Activated CD8-positive, alpha-beta T cell treated with anti-CD3 and anti-CD28 coated beads, Interleukin-2, amount 10 ng/mL, durations not matched to agents 7 days and 5 days (primary cell): ENCODE results near the gene SUN5. TPM values are rescaled to one million over a fixed set of nuclear protein-coding genes. Genes with fewer than 3 reads are reported as not detected.

Experiments
- ATAC-seq: fragments of 150-1000 bp; cut with Tn5 transposase; one replicate; pipeline ENCODE4 v1.10.0; 2021; ENCODE audit warnings: moderate library complexity
- CTCF ChIA-PET: fragments of 350-600 bp; sonication (Branson Sonifier 250); formaldehyde crosslinking; loops from one replicate; lab custom pipeline; 2021; ENCODE audit warnings: antibody characterized with exemption; lab: Charles Lee
- POLR2A ChIA-PET: fragments of 350-600 bp; sonication (Branson Sonifier 250); formaldehyde crosslinking; loops from one replicate; lab custom pipeline; 2021; ENCODE audit warnings: antibody characterized with exemption; lab: Charles Lee
- DNase-seq: peaks from one replicate; pipeline ENCODE4 v3.0.0-alpha.2; 2020
- H3K27ac Mint-ChIP-seq: one replicate; pipeline ENCODE4 v1.8.0; 2021; ENCODE audit warnings: mild to moderate bottlenecking, mixed read lengths
- H3K27me3 Mint-ChIP-seq: one replicate; pipeline ENCODE4 v1.8.0; 2021; ENCODE audit warnings: low read depth, mixed read lengths
- H3K36me3 Mint-ChIP-seq: one replicate; pipeline ENCODE4 v1.8.0; 2021; ENCODE audit warnings: low read depth, mixed read lengths
- H3K4me1 Mint-ChIP-seq: one replicate; pipeline ENCODE4 v1.8.0; 2021; ENCODE audit warnings: low read depth, mixed read lengths
- H3K4me3 Mint-ChIP-seq: one replicate; pipeline ENCODE4 v1.8.0; 2021; ENCODE audit warnings: mild to moderate bottlenecking, mixed read lengths
- H3K9me3 Mint-ChIP-seq: one replicate; pipeline ENCODE4 v1.8.0; 2022; ENCODE audit warnings: mixed read lengths; ENCODE audit not compliant: insufficient read depth
- total RNA-seq, 2 experiments: library from RNA; stranded (reverse); gene quantifications; one replicate each; pipeline ENCODE4 v1.2.3, GENCODE V29; 2021

The SUN5 gene
- total RNA-seq, 2 experiments from 2014 or later = not detected

GRCh38 chr20:32970973-32971300, 33.3 kb downstream of the SUN5 start:
- Mint-ChIP-seq H3K27ac (no peak overlapping the region), H3K27me3 (no peaks in the 10 kb centered on the region), H3K4me3 (peak overlapping the region; percentile 14), H3K36me3 (peaks cover 14% of the 10 kb centered on the region), H3K4me1 (peaks cover 51% of the 10 kb centered on the region), H3K9me3 (peaks cover 6% of the 10 kb centered on the region)
- ATAC-seq = no peak
- POLR2A ChIA-PET = interaction anchor here (0.8 to 2.3 kb wide), 2 partner anchors 25 to 629 kb away, joined by 3 to 14 read pairs; no protein-coding TSS in a partner anchor
- CTCF ChIA-PET = interaction anchor here (0.8 to 7.1 kb wide), 8 partner anchors 10 to 297 kb away, joined by 3 to 71 read pairs (median 4); partner anchors contain the start of genes C20orf203 and SUN5
- peak; percentile 20 for DNase-seq

- no peak overlapping the region for H3K4me3 Mint-ChIP-seq
- no peaks in the 10 kb centered on the region for H3K27me3 Mint-ChIP-seq
- ChIA-PET POLR2A (interaction anchor here (0.8 to 2.3 kb wide), 2 partner anchors 24 to 629 kb away, joined by 3 to 14 read pairs; no protein-coding TSS in a partner anchor), CTCF (interaction anchor here (0.8 to 7.1 kb wide), 6 partner anchors 10 to 296 kb away, joined by 3 to 71 read pairs (median 4); partner anchors contain the start of gene C20orf203)
- no peak for ATAC-seq
- peaks cover 57% of the 10 kb centered on the region for H3K4me1 Mint-ChIP-seq
- H3K9me3 Mint-ChIP-seq = peaks cover under 1% of the 10 kb centered on the region
- H3K36me3 Mint-ChIP-seq = peaks cover 12% of the 10 kb centered on the region
- H3K27ac Mint-ChIP-seq = no peak overlapping the region
- DNase-seq = peak; percentile 19
These were observed 33.9 kb downstream of the SUN5 start for GRCh38 chr20:32970115-32970972.

GRCh38 chr20:32969356-32970114, 34.7 kb downstream of the SUN5 start:
- peaks cover 62% of the 10 kb centered on the region for H3K4me1 Mint-ChIP-seq

GRCh38 chr20:32968478-32969241, 35.6 kb downstream of the SUN5 start:
- H3K4me1 Mint-ChIP-seq = peaks cover 69% of the 10 kb centered on the region
- no peak overlapping the region for H3K27ac Mint-ChIP-seq
- no peak for ATAC-seq
- H3K27me3 Mint-ChIP-seq = no peaks in the 10 kb centered on the region
- H3K4me3 Mint-ChIP-seq = peak overlapping the region; percentile 69
- H3K36me3 Mint-ChIP-seq = peaks cover 9% of the 10 kb centered on the region
- ChIA-PET POLR2A (interaction anchor here (0.6 to 3.8 kb wide), 5 partner anchors 8 to 522 kb away, joined by 3 to 26 read pairs (median 5); partner anchors contain the start of gene BPIFB2), CTCF (interaction anchor here (0.9 to 7.1 kb wide), 7 partner anchors 13 to 67 kb away, joined by 3 to 71 read pairs (median 4); partner anchors contain the start of gene SUN5)
- no peaks in the 10 kb centered on the region for H3K9me3 Mint-ChIP-seq
- DNase-seq = peak; percentile 25

More at GRCh38 chr20:32969356-32970114, 34.7 kb downstream of the SUN5 start:
- Mint-ChIP-seq H3K4me3 (no peak overlapping the region), H3K9me3 (no peaks in the 10 kb centered on the region), H3K36me3 (peaks cover 9% of the 10 kb centered on the region), H3K27ac (no peak overlapping the region), H3K27me3 (no peaks in the 10 kb centered on the region)
- ATAC-seq = no peak
- ChIA-PET POLR2A (no interaction called here), CTCF (interaction anchor here (7.1 kb wide), 1 partner anchor 24 kb away, joined by 71 read pairs; no protein-coding TSS in a partner anchor)
- peak; percentile 18 for DNase-seq

GRCh38 chr20:32967961-32968457, 36.2 kb downstream of the SUN5 start:
- peaks cover 4% of the 10 kb centered on the region for H3K36me3 Mint-ChIP-seq
- ATAC-seq = peak; percentile 7
- H3K27me3 Mint-ChIP-seq = no peaks in the 10 kb centered on the region
- peaks cover 75% of the 10 kb centered on the region for H3K4me1 Mint-ChIP-seq
- no peak overlapping the region for H3K27ac Mint-ChIP-seq
- ChIA-PET CTCF (interaction anchor here (0.9 to 7.1 kb wide), 11 partner anchors 8 to 326 kb away, joined by 3 to 71 read pairs (median 4); partner anchors contain the start of gene SUN5), POLR2A (interaction anchor here (0.7 to 3.8 kb wide), 6 partner anchors 9 to 523 kb away, joined by 3 to 26 read pairs (median 6); partner anchors contain the start of gene BPIFB2)
- peak overlapping the region; percentile 69 for H3K4me3 Mint-ChIP-seq
- DNase-seq = peak; percentile 66
- no peaks in the 10 kb centered on the region for H3K9me3 Mint-ChIP-seq

- peak; percentile 89 for DNase-seq
- Mint-ChIP-seq H3K27ac (no peak overlapping the region), H3K27me3 (no peaks in the 10 kb centered on the region), H3K36me3 (peaks cover 1% of the 10 kb centered on the region), H3K4me3 (peak overlapping the region; percentile 69), H3K4me1 (peaks cover 80% of the 10 kb centered on the region), H3K9me3 (no peaks in the 10 kb centered on the region)
- CTCF ChIA-PET = interaction anchor here (0.8 to 7.1 kb wide), 13 partner anchors 9 to 327 kb away, joined by 3 to 71 read pairs (median 4); partner anchors contain the start of gene SUN5
- POLR2A ChIA-PET = interaction anchor here (0.5 to 3.8 kb wide), 11 partner anchors 9 to 1393 kb away, joined by 3 to 26 read pairs (median 3); partner anchors contain the start of genes BPIFB2 and MAPRE1
- ATAC-seq = peak; percentile 51
These were observed 37.1 kb downstream of the SUN5 start for GRCh38 chr20:32966881-32967781.

- peak overlapping the region; percentile 69 for H3K4me3 Mint-ChIP-seq
- CTCF ChIA-PET = interaction anchor here (0.9 to 7.1 kb wide), 7 partner anchors 8 to 129 kb away, joined by 3 to 71 read pairs (median 6); partner anchors contain the start of gene SUN5
- POLR2A ChIA-PET = interaction anchor here (0.9 to 3.8 kb wide), 5 partner anchors 10 to 53 kb away, joined by 3 to 26 read pairs (median 3); no protein-coding TSS in a partner anchor
These were observed 37.9 kb downstream of the SUN5 start for GRCh38 chr20:32966382-32966781.

GRCh38 chr20:32965581-32966373, 38.5 kb downstream of the SUN5 start:
- peaks cover 1% of the 10 kb centered on the region for H3K36me3 Mint-ChIP-seq
- ChIA-PET POLR2A (interaction anchor here (0.8 to 3.8 kb wide), 3 partner anchors 9 to 20 kb away, joined by 3 to 26 read pairs (median 3); no protein-coding TSS in a partner anchor), CTCF (interaction anchor here (0.9 to 7.1 kb wide), 8 partner anchors 8 to 131 kb away, joined by 3 to 71 read pairs (median 5); partner anchors contain the start of gene SUN5)
- peak; percentile 62 for DNase-seq
- peak overlapping the region; percentile 18 for H3K4me3 Mint-ChIP-seq
- H3K4me1 Mint-ChIP-seq = peaks cover 88% of the 10 kb centered on the region
- H3K27ac Mint-ChIP-seq = no peak overlapping the region
- H3K9me3 Mint-ChIP-seq = no peaks in the 10 kb centered on the region
- no peaks in the 10 kb centered on the region for H3K27me3 Mint-ChIP-seq
- peak; percentile 14 for ATAC-seq

More at GRCh38 chr20:32966382-32966781, 37.9 kb downstream of the SUN5 start:
- Mint-ChIP-seq H3K36me3 (peaks cover 1% of the 10 kb centered on the region), H3K4me1 (peaks cover 87% of the 10 kb centered on the region), H3K27ac (no peak overlapping the region), H3K9me3 (no peaks in the 10 kb centered on the region), H3K27me3 (no peaks in the 10 kb centered on the region)
- no peak for ATAC-seq
- DNase-seq = no peak

GRCh38 chr20:32965115-32965514, 39.1 kb downstream of the SUN5 start:
- Mint-ChIP-seq H3K27me3 (no peaks in the 10 kb centered on the region), H3K4me1 (peaks cover 84% of the 10 kb centered on the region), H3K4me3 (no peak overlapping the region), H3K27ac (no peak overlapping the region), H3K9me3 (no peaks in the 10 kb centered on the region), H3K36me3 (peaks cover 1% of the 10 kb centered on the region)
- DNase-seq = no peak
- CTCF ChIA-PET = interaction anchor here (1.0 to 7.1 kb wide), 4 partner anchors 9 to 131 kb away, joined by 3 to 71 read pairs (median 4); no protein-coding TSS in a partner anchor
- no peak for ATAC-seq
- POLR2A ChIA-PET = interaction anchor here (0.8 to 3.8 kb wide), 2 partner anchors 9 to 19 kb away, joined by 3 to 26 read pairs; no protein-coding TSS in a partner anchor
